Parathyroid adenoma (tissue), 2 donors: ENCODE data around the gene HSD17B11.
A peak's percentile ranks its signal among the peaks of the same experiment; 100 is the strongest.
"Not testable (repeated sequence)": the region's sequence is repeated elsewhere in the genome, so short reads cannot be mapped to it uniquely, and the experiment has no call there.

Source experiments
- H2AFZ ChIP-seq: fragments of 300-600 bp; sonication (generic); one replicate; pipeline ENCODE4 v1.7.0; 2017; ENCODE audit warnings: antibody characterized with exemption, mild to moderate bottlenecking
- H3K27ac ChIP-seq: fragments of 300-600 bp; sonication (generic); one replicate; pipeline ENCODE4 v1.7.0; 2017
- H3K27me3 ChIP-seq: fragments of 300-600 bp; sonication (generic); one replicate; pipeline ENCODE4 v1.7.0; 2017; ENCODE audit warnings: low read length; ENCODE audit not compliant: control insufficient read depth, insufficient read depth
- H3K36me3 ChIP-seq: fragments of 300-600 bp; sonication (generic); one replicate; pipeline ENCODE4 v1.7.0; 2017; ENCODE audit warnings: low read length; ENCODE audit not compliant: control insufficient read depth, insufficient read depth
- H3K4me1 ChIP-seq: fragments of 300-600 bp; sonication (generic); one replicate; pipeline ENCODE4 v1.7.0; 2017; ENCODE audit warnings: control low read depth
- H3K4me2 ChIP-seq: fragments of 300-600 bp; sonication (generic); one replicate; pipeline ENCODE4 v1.7.0; 2017; ENCODE audit warnings: low read length
- H3K4me3 ChIP-seq: fragments of 300-600 bp; sonication (generic); one replicate; pipeline ENCODE4 v1.7.0; 2017; ENCODE audit warnings: low read depth, low read length
- H3K79me2 ChIP-seq: fragments of 300-600 bp; sonication (generic); one replicate; pipeline ENCODE4 v1.7.0; 2017; ENCODE audit warnings: control low read depth
- H3K9ac ChIP-seq: fragments of 300-600 bp; sonication (generic); one replicate; pipeline ENCODE4 v1.7.0; 2017; ENCODE audit warnings: mild to moderate bottlenecking
- H3K9me3 ChIP-seq: fragments of 300-600 bp; sonication (generic); one replicate; pipeline ENCODE4 v1.7.0; 2017; ENCODE audit warnings: low read length; ENCODE audit not compliant: control insufficient read depth
- TF ChIP-seq, protein P1 (sequence below): fragments of 300-600 bp; sonication (generic); IDR thresholded peaks from one replicate; pipeline ENCODE4 v1.7.0; 2017; ENCODE audit warnings: antibody characterized with exemption, mild to moderate bottlenecking
- donor health status: primary hyperparathyroidism.

The HSD17B11 gene

DNA sequence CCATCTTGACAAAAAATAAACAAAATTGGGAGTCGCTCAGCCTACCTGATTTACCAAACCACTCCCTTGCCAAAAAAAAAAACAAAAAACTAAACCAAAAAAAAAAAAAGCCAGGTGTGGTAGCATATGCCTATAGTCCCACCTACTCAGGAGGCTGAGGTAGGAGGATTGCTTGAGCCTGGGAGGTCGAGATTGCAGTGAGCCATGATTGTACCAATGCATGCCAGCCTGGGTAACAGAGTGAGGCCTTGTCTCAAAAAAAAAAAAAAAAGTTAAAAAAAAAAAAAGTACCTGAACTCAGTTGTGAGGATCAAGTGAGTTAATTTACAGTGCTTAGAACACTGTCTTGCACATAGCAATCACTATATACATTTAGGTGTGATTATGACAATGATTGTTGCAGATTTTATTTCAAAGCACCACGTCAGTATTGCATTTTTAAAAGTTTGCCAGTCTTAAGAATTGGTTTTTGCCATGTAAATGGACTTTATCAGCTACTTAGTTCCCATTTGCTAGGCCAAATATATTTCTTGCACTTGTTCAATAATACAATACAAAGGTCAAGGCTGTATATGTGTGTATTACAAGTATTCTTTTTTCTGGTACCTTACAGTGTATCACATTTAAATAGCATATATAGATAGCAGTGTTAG, 36.0 kb upstream of the HSD17B11 start:
- H3K4me3 ChIP-seq, result no peak overlapping the region
- peaks cover 5% of the 10 kb centered on the region for H3K79me2 ChIP-seq
- H3K9me3 ChIP-seq, result no peaks in the 10 kb centered on the region
- H3K36me3 ChIP-seq, result no peaks in the 10 kb centered on the region
- H3K9ac ChIP-seq, result no peak overlapping the region
- H3K27ac ChIP-seq, result no peak overlapping the region
- H3K4me2 ChIP-seq, result no peak overlapping the region
- no peak overlapping the region for H2AFZ ChIP-seq
- TF ChIP-seq, protein P1, sequence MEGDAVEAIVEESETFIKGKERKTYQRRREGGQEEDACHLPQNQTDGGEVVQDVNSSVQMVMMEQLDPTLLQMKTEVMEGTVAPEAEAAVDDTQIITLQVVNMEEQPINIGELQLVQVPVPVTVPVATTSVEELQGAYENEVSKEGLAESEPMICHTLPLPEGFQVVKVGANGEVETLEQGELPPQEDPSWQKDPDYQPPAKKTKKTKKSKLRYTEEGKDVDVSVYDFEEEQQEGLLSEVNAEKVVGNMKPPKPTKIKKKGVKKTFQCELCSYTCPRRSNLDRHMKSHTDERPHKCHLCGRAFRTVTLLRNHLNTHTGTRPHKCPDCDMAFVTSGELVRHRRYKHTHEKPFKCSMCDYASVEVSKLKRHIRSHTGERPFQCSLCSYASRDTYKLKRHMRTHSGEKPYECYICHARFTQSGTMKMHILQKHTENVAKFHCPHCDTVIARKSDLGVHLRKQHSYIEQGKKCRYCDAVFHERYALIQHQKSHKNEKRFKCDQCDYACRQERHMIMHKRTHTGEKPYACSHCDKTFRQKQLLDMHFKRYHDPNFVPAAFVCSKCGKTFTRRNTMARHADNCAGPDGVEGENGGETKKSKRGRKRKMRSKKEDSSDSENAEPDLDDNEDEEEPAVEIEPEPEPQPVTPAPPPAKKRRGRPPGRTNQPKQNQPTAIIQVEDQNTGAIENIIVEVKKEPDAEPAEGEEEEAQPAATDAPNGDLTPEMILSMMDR, result no peak
- H3K4me1 ChIP-seq, result no peaks in the 10 kb centered on the region
- no peaks in the 10 kb centered on the region for H3K27me3 ChIP-seq

- no peak overlapping the region for H3K27ac ChIP-seq
- H3K27me3 ChIP-seq, result no peaks in the 10 kb centered on the region
These were observed 34.7 kb upstream of the HSD17B11 start for GRCh38 chr4:87425711-87426110.

GRCh38 chr4:87424099-87424543, 33.1 kb upstream of the HSD17B11 start:
- not testable (repeated sequence) for H3K36me3 ChIP-seq, H3K4me1 ChIP-seq, H3K9me3 ChIP-seq, H3K27ac ChIP-seq, H2AFZ ChIP-seq, H3K9ac ChIP-seq, H3K27me3 ChIP-seq
- peaks cover 12% of the 10 kb centered on the region for H3K79me2 ChIP-seq
- peak overlapping the region; percentile 94 for H3K4me3 ChIP-seq
- H3K4me2 ChIP-seq, result peak overlapping the region; percentile 89

More at GRCh38 chr4:87425711-87426110, 34.7 kb upstream of the HSD17B11 start:
- TF ChIP-seq, protein P1, result no peak
- H3K4me2 ChIP-seq, result no peak overlapping the region
- no peak overlapping the region for H3K4me3 ChIP-seq
- peaks cover 2% of the 10 kb centered on the region for H3K4me1 ChIP-seq
- no peak overlapping the region for H3K9ac ChIP-seq
- H3K79me2 ChIP-seq, result peaks cover 12% of the 10 kb centered on the region
- no peaks in the 10 kb centered on the region for H3K36me3 ChIP-seq
- H3K9me3 ChIP-seq, result no peaks in the 10 kb centered on the region
- H2AFZ ChIP-seq, result no peak overlapping the region

DNA sequence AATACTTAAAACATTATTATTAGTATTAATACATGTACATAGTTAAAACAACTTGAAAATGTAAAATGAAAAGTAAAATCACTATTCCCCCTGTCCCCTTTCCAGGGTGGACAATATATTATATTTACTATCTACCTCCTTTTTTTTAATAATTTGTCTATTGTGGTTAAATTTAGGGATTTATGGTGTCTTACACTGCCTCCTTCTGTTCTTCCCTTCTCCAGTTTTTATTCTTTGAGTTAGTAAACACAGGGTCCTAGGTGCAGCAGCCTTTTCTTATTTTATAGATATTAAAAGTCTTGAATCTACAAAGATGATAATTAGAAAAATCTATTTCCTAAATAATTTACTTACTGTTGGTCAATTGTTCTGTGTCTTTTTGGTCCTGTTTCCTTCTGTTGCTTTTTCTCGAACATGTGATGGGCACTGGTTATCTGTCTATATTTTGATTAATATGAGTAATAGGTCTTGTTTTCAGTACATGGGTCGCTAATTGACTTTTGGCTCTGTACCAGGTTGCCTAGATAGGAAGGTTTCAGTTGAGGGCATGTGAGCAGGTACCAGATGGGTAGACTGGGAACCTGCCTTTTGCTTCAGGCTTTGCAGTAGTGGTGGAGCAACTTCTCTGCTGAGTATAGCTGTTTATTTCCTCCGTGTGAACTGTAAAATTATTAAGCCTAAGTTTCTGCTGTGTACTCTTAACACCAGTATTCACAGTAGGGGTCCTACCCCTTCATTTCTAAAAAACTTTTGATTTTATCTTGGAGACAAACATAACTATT, 32.5 kb upstream of the HSD17B11 start:
- Histone ChIP-seq H3K4me1 (peaks cover 2% of the 10 kb centered on the region), H3K4me2 (peak overlapping the region; percentile 89), H3K9me3 (no peaks in the 10 kb centered on the region), H3K79me2 (peaks cover 12% of the 10 kb centered on the region), H3K9ac (no peak overlapping the region), H2AFZ (peak overlapping the region; percentile 91), H3K36me3 (no peaks in the 10 kb centered on the region), H3K27me3 (no peaks in the 10 kb centered on the region), H3K27ac (no peak overlapping the region), H3K4me3 (peak overlapping the region; percentile 94)
- TF ChIP-seq, protein P1, result no peak
